Bronchial epithelial cell (primary cell): ENCODE measurements around the gene ZC2HC1C. TPM values are rescaled to one million over a fixed set of nuclear protein-coding genes. Genes with fewer than 3 reads are reported as not detected.

Source experiments
- total RNA-seq: library from RNA; depleted of rRNA; stranded (reverse); fragments of >200 nt; gene quantifications from 2 replicates; pipeline ENCODE4 v1.2.1, GENCODE V29; 2014

The ZC2HC1C gene
- total RNA-seq, 1 donor from 2014 or later = 0.53 TPM

Other genes starting within 250 kb of the ZC2HC1C start
- not detected in 2 replicates for gene PROX2, start 193.5 kb upstream of the ZC2HC1C start, total RNA-seq
- 48.2 and 58.5 TPM in 2 replicates for gene DLST, start 187.7 kb upstream of the ZC2HC1C start, total RNA-seq
- 1.5 and 6.1 TPM in 2 replicates for gene RPS6KL1, start 146.4 kb upstream of the ZC2HC1C start, total RNA-seq
- gene PGF, start 114.0 kb upstream of the ZC2HC1C start, total RNA-seq = 52.1 and 56.6 TPM in 2 replicates
- 60.6 and 83.7 TPM in 2 replicates for gene EIF2B2, start 66.7 kb upstream of the ZC2HC1C start, total RNA-seq
- 18.3 and 24.0 TPM in 2 replicates for gene MLH3, start 18.2 kb upstream of the ZC2HC1C start, total RNA-seq
- 4.5 and 9.9 TPM in 2 replicates for gene ACYP1, start 5.6 kb upstream of the ZC2HC1C start, total RNA-seq
- gene NEK9, start 57.4 kb downstream of the ZC2HC1C start, total RNA-seq = 26.3 and 34.3 TPM in 2 replicates
- 244 and 363 TPM in 2 replicates for gene TMED10, start 107.0 kb downstream of the ZC2HC1C start, total RNA-seq
- 131 and 143 TPM in 2 replicates for gene FOS, start 209.2 kb downstream of the ZC2HC1C start, total RNA-seq